Measurements from ENCODE around the gene GALR3. TPM values are rescaled to one million over a fixed set of nuclear protein-coding genes. Genes with fewer than 3 reads are reported as not detected.
"Not testable (repeated sequence)": the region's sequence is repeated elsewhere in the genome, so short reads cannot be mapped to it uniquely, and the experiment has no call there.

The GALR3 gene
- polyA plus RNA-seq, 6 donors from 2014 or later = not detected

GRCh38 chr22:37794376-37794775 is 28.8 kb upstream of the GALR3 start:
- no peaks in the 10 kb centered on the region for H3K36me3 Mint-ChIP-seq
- no peak for DNase-seq
- H3K4me1 Mint-ChIP-seq = no peaks in the 10 kb centered on the region
- no peak overlapping the region for H3K27ac Mint-ChIP-seq
- H3K4me3 Mint-ChIP-seq = no peak overlapping the region
- peaks cover 0 to 8% (median 6%) of the 10 kb centered on the region in 3 donors for H3K27me3 Mint-ChIP-seq
- no peak for ATAC-seq (ENCODE audit: low read depth in 2 of 2)
- H3K9me3 Mint-ChIP-seq = peaks cover 0 to 2% (median 0%) of the 10 kb centered on the region in 7 donors

DNA sequence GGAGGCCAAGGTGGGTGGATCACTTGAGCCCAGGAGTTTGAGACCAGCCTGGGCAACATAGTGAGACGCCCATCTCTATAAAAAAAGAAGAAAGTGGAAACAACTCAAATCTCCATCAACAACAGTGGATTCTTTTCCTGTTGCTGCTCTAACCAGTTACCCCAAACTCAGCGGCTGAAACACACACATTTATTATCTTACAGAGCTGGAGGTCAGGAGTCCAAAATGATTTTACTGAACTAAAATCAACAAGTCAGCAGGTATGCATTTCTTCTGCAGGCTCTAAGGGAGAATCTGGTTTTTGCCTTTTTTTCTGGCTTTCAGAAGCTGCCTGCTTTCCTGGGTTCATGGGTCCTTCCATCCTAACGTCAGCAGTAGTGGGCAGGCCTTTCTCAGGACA is 27.1 kb upstream of the GALR3 start:
- Mint-ChIP-seq H3K27me3 (peaks cover 8 to 19% (median 10%) of the 10 kb centered on the region in 3 donors), H3K9me3 (peaks cover 0 to 2% (median 0%) of the 10 kb centered on the region in 7 donors), H3K27ac (peak overlapping the region in 1 of 6 donors; percentile 38), H3K36me3 (no peaks in the 10 kb centered on the region), H3K4me1 (no peaks in the 10 kb centered on the region), H3K4me3 (no peak overlapping the region)
- ATAC-seq (ENCODE audit: low read depth in 2 of 2) (no peak), DNase-seq (no peak)

DNA sequence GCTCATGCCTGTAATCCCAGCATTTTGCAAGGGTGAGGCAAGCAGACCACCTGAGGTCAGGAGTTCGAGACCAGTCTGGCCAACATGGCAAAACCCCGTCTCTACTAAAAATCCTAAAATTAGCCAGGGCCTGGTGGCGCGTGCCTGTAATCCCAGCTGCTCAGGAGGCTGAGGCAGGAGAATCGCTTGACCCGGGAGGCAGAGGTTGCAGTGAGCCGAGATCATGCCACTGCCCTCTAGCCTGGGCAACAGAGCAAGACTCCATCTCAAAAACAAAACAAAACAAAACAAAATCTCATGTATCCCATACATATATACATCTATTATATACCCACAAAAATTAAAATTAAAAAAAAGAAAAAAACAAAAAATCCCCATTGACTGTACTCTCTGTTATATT is 25.9 kb upstream of the GALR3 start:
- not testable (repeated sequence) for H3K9me3 Mint-ChIP-seq; ATAC-seq (ENCODE audit: low read depth in 2 of 2); H3K4me3 Mint-ChIP-seq; H3K4me1 Mint-ChIP-seq; H3K27ac Mint-ChIP-seq; DNase-seq; H3K36me3 Mint-ChIP-seq
- H3K27me3 Mint-ChIP-seq = peaks cover 8 to 24% (median 10%) of the 10 kb centered on the region in 3 donors

GRCh38 chr22:37797874-37798500 is 25.2 kb upstream of the GALR3 start:
- no peaks in the 10 kb centered on the region for H3K36me3 Mint-ChIP-seq
- no peak overlapping the region for H3K27ac Mint-ChIP-seq
- DNase-seq (no peak), ATAC-seq (ENCODE audit: low read depth in 2 of 2) (peak; percentile 30 to 33)
- H3K9me3 Mint-ChIP-seq = peaks cover 0 to 1% (median 0%) of the 10 kb centered on the region in 7 donors
- peak overlapping the region in 1 of 8 donors; percentile 68 for H3K4me3 Mint-ChIP-seq
- peaks cover 14 to 30% (median 14%) of the 10 kb centered on the region in 3 donors for H3K27me3 Mint-ChIP-seq
- peaks cover 3 to 7% (median 6%) of the 10 kb centered on the region in 3 donors for H3K4me1 Mint-ChIP-seq

- peaks cover 15 to 22% (median 20%) of the 10 kb centered on the region in 3 donors for H3K4me1 Mint-ChIP-seq
- not testable (repeated sequence) for DNase-seq; H3K36me3 Mint-ChIP-seq; H3K27ac Mint-ChIP-seq; H3K9me3 Mint-ChIP-seq; ATAC-seq (ENCODE audit: low read depth in 2 of 2); H3K4me3 Mint-ChIP-seq
- H3K27me3 Mint-ChIP-seq = peaks cover 26 to 46% (median 29%) of the 10 kb centered on the region in 3 donors
Observed at GRCh38 chr22:37799979-37800378, 23.2 kb upstream of the GALR3 start.

- H3K4me3 Mint-ChIP-seq = peak overlapping the region in 5 of 8 donors; percentile 73 to 88 (median 78)
- peaks cover 0 to 3% (median 0%) of the 10 kb centered on the region in 7 donors for H3K9me3 Mint-ChIP-seq
- DNase-seq = no peak
- no peak for ATAC-seq (ENCODE audit: low read depth in 2 of 2)
- peaks cover 26 to 36% (median 33%) of the 10 kb centered on the region in 3 donors for H3K4me1 Mint-ChIP-seq
- no peaks in the 10 kb centered on the region for H3K36me3 Mint-ChIP-seq
- no peak overlapping the region for H3K27ac Mint-ChIP-seq
- peaks cover 42 to 63% (median 46%) of the 10 kb centered on the region in 3 donors for H3K27me3 Mint-ChIP-seq
Observed at GRCh38 chr22:37801946-37802309, 21.3 kb upstream of the GALR3 start.

GRCh38 chr22:37802310-37803194 is 20.6 kb upstream of the GALR3 start:
- H3K27me3 Mint-ChIP-seq = peaks cover 46 to 68% (median 47%) of the 10 kb centered on the region in 3 donors
- H3K36me3 Mint-ChIP-seq = no peaks in the 10 kb centered on the region
- peaks cover 0 to 3% (median 0%) of the 10 kb centered on the region in 7 donors for H3K9me3 Mint-ChIP-seq
- peak overlapping the region in 7 of 8 donors; percentile 33 to 84 (median 73) for H3K4me3 Mint-ChIP-seq
- DNase-seq (no peak), ATAC-seq (ENCODE audit: low read depth in 2 of 2) (no peak)
- peak overlapping the region in 2 of 6 donors; percentile 6 to 89 for H3K27ac Mint-ChIP-seq
- H3K4me1 Mint-ChIP-seq = peaks cover 26 to 39% (median 37%) of the 10 kb centered on the region in 3 donors

- Mint-ChIP-seq H3K27ac (peak overlapping the region in 3 of 6 donors; percentile 6 to 89 (median 74)), H3K4me1 (peaks cover 26 to 44% (median 42%) of the 10 kb centered on the region in 3 donors), H3K9me3 (peaks cover 0 to 3% (median 0%) of the 10 kb centered on the region in 7 donors), H3K4me3 (peak overlapping the region in 7 of 8 donors; percentile 33 to 84 (median 73)), H3K27me3 (peaks cover 44 to 74% (median 50%) of the 10 kb centered on the region in 3 donors), H3K36me3 (no peaks in the 10 kb centered on the region)
- DNase-seq (no peak), ATAC-seq (ENCODE audit: low read depth in 2 of 2) (no peak)
Observed at GRCh38 chr22:37803195-37803638, 20.0 kb upstream of the GALR3 start.

DNA sequence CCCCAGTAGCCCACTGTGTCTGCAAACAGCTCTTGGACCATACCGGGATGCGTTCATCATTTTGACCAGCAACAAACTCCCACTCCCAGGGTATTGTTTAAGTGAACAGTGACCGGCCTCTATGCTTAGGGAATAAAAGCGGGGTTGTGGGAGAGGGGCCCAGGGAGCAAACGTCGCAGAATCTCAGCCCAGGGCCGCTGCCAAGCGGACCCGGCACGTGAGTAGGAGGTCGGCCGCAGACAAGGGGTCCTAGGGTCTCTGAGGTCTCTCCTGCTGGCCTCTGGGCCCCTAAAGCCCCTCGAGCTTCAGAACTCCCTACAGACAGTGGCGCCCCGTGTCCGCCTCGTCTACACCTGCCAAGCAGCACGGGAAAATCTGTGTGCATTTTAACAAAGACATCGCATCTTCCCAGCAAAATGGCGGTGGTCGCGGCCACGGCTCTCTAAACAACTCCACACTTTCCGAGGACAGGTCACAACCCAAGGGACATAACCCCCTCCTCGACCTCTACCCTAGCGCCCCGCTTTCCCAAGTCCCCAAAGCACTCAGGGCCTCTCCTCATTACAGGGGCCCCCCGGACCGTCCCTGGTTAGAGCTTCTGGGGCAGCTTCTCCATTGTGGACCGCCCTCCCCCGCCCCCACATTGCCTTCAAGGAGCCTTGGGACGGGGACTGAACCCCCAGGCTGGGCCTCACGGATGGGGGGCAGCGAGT is 19.4 kb upstream of the GALR3 start:
- Mint-ChIP-seq H3K27ac (peak overlapping the region in 2 of 6 donors; percentile 55 to 89), H3K36me3 (no peaks in the 10 kb centered on the region), H3K9me3 (peaks cover 0 to 3% (median 0%) of the 10 kb centered on the region in 7 donors), H3K4me3 (peak overlapping the region; percentile 34 to 84 (median 68)), H3K27me3 (peaks cover 47 to 80% (median 56%) of the 10 kb centered on the region in 3 donors), H3K4me1 (peaks cover 26 to 48% (median 47%) of the 10 kb centered on the region in 3 donors)
- DNase-seq (no peak), ATAC-seq (ENCODE audit: low read depth in 2 of 2) (no peak)

DNA sequence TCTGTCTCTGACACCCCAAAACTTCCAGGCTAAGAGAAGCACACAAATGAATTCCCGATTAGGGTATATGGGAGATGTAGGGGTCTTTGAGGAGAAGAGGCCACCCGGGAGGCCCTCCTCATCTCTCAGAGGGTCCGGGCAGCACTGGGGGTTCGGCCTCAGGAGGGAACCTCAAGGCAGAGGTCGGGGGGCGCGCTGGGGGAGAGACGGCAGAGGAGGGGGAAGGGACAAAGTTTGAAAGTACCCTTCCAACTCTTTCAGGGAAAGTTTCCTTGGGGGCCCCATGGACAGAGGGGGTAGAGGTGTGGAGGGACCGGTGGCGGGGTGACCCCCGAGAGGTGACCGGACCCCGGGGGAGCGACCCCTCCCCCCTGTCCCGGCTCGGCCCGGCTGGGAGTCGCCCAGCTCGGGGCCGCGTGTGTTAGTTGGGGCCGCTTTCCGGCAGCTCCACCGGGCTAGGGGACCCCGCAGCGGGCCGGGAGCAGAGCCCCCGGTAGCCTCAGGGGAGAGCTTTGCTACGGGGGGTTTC is 18.8 kb upstream of the GALR3 start:
- peak overlapping the region; percentile 9 to 84 (median 68) for H3K4me3 Mint-ChIP-seq
- H3K27me3 Mint-ChIP-seq = peaks cover 47 to 82% (median 58%) of the 10 kb centered on the region in 3 donors
- H3K9me3 Mint-ChIP-seq = peaks cover 0 to 3% (median 0%) of the 10 kb centered on the region in 7 donors
- DNase-seq (no peak), ATAC-seq (ENCODE audit: low read depth in 2 of 2) (no peak)
- peak overlapping the region in 2 of 6 donors; percentile 55 to 92 for H3K27ac Mint-ChIP-seq
- no peaks in the 10 kb centered on the region for H3K36me3 Mint-ChIP-seq
- H3K4me1 Mint-ChIP-seq = peaks cover 26 to 49% (median 47%) of the 10 kb centered on the region in 3 donors

- Mint-ChIP-seq H3K9me3 (peaks cover 0 to 3% (median 0%) of the 10 kb centered on the region in 7 donors), H3K4me1 (peaks cover 26 to 49% (median 47%) of the 10 kb centered on the region in 3 donors), H3K27me3 (peaks cover 49 to 86% (median 55%) of the 10 kb centered on the region in 3 donors), H3K36me3 (no peaks in the 10 kb centered on the region), H3K27ac (peak overlapping the region in 2 of 6 donors; percentile 55 to 82), H3K4me3 (peak overlapping the region; percentile 56 to 92 (median 74))
- DNase-seq (peak; percentile 43), ATAC-seq (ENCODE audit: low read depth in 2 of 2) (peak; percentile 23 to 40)
Observed at GRCh38 chr22:37804881-37805809, 18.0 kb upstream of the GALR3 start.

All from naive B cell (primary cell).